AG04450 (cell line): ENCODE data around the gene GJD3. TPM values are rescaled to one million over a fixed set of nuclear protein-coding genes. Genes with fewer than 3 reads are reported as not detected.
"Not testable (repeated sequence)": the region's sequence is repeated elsewhere in the genome, so short reads cannot be mapped to it uniquely, and the experiment has no call there.

ENCODE experiments used
- CTCF ChIA-PET: fragments of 300-600, 350-600 bp; formaldehyde crosslinking; extraction: SDS; loops from one replicate; lab custom pipeline; 2022; ENCODE audit warnings: antibody characterized with exemption, inconsistent platforms; lab: Charles Lee
- POLR2A ChIA-PET: fragments of 350-600 bp; formaldehyde crosslinking; extraction: SDS; loops from one replicate; lab custom pipeline; 2021; ENCODE audit warnings: antibody characterized with exemption, inconsistent platforms; lab: Yijun Ruan, JAX
- DNase-seq: peaks from one replicate; pipeline ENCODE4 v3.0.0-alpha.2; 2011; ENCODE audit warnings: low read depth, low spot score
- H3K27ac ChIP-seq: one replicate; pipeline ENCODE4 v1.5.1; 2012; ENCODE audit warnings: low read depth, low read length, control low read depth
- H3K27me3 ChIP-seq: one replicate; pipeline ENCODE4 v1.6.0; 2012; ENCODE audit warnings: low read length; ENCODE audit not compliant: control insufficient read depth, insufficient read depth
- H3K4me3 ChIP-seq: 2 replicates; pipeline ENCODE4 v1.5.1; 2011; ENCODE audit warnings: mild to moderate bottlenecking, low read depth, low read length, control low read depth
- H3K9me3 ChIP-seq: 2 replicates; pipeline ENCODE4 v1.5.1; 2012; ENCODE audit warnings: low read length; ENCODE audit not compliant: control insufficient read depth, insufficient read depth
- polyA plus RNA-seq: library from polyadenylated mRNA; depleted of rRNA; stranded (reverse); fragments of >200 nt; gene quantifications from 2 replicates; pipeline ENCODE4 v1.2.3, GENCODE V29; 2011
- TF ChIP-seq, protein P1 (sequence below): IDR thresholded peaks from 2 replicates; pipeline ENCODE4 v1.5.1; 2011; ENCODE audit warnings: low read depth, low read length, control low read depth, inconsistent platforms

GJD3 gene
- polyA plus RNA-seq, 1 experiment, result 0.41 TPM

DNA sequence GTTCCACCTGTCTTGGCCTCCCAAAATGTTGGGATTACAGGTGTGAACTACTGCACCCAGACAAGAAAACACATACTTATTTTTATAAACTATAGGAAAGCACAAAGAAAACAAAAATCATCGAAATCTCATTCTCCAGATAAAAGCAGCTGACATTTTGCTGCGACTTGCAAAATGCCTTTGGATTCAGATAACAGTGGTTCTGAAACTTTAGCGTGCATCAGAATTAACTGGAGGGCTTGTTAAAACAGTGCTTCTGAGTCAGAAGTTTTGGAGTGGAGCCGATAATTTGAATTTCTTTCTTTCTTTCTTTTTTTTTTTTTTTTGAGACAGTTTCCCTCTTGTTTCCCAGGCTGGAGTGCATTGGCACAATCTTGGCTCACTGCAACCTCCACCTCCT is 17.7 kb upstream of the GJD3 start:
- H3K27ac ChIP-seq, result no peak overlapping the region
- no peaks in the 10 kb centered on the region for H3K27me3 ChIP-seq
- H3K9me3 ChIP-seq, result no peaks in the 10 kb centered on the region
- ChIA-PET CTCF (interaction anchor here (0.7 to 2.5 kb wide), 3 partner anchors 28 to 178 kb away, joined by 3 to 12 read pairs (median 8); no protein-coding TSS in a partner anchor), POLR2A (no interaction called here)
- TF ChIP-seq, protein P1, sequence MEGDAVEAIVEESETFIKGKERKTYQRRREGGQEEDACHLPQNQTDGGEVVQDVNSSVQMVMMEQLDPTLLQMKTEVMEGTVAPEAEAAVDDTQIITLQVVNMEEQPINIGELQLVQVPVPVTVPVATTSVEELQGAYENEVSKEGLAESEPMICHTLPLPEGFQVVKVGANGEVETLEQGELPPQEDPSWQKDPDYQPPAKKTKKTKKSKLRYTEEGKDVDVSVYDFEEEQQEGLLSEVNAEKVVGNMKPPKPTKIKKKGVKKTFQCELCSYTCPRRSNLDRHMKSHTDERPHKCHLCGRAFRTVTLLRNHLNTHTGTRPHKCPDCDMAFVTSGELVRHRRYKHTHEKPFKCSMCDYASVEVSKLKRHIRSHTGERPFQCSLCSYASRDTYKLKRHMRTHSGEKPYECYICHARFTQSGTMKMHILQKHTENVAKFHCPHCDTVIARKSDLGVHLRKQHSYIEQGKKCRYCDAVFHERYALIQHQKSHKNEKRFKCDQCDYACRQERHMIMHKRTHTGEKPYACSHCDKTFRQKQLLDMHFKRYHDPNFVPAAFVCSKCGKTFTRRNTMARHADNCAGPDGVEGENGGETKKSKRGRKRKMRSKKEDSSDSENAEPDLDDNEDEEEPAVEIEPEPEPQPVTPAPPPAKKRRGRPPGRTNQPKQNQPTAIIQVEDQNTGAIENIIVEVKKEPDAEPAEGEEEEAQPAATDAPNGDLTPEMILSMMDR, result no peak
- no peak for DNase-seq
- no peak overlapping the region for H3K4me3 ChIP-seq

DNA sequence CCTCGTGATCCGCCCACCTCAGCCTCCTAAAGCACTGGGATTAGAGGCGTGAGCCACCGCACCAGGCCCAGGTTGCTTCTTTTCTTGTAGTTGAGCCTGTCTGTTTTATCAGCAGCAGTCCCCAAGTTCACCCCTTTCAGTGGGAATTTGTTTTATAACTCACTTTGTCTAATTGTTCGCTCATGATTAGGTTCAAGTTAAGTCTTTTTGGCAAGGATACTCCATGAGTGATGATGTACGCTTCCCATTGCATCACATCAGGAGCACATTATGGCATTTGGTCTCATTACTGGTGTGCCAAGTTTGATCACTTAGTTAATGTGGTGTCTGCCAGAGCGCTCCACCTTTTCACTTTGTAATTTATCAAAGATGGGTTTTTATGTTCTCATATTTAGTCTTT is 14.4 kb upstream of the GJD3 start:
- no peak for DNase-seq
- H3K27me3 ChIP-seq, result no peaks in the 10 kb centered on the region
- ChIA-PET CTCF (no interaction called here), POLR2A (no interaction called here)
- peaks cover 6% of the 10 kb centered on the region for H3K9me3 ChIP-seq
- H3K4me3 ChIP-seq, result no peak overlapping the region
- TF ChIP-seq, protein P1, result no peak
- no peak overlapping the region for H3K27ac ChIP-seq

DNA sequence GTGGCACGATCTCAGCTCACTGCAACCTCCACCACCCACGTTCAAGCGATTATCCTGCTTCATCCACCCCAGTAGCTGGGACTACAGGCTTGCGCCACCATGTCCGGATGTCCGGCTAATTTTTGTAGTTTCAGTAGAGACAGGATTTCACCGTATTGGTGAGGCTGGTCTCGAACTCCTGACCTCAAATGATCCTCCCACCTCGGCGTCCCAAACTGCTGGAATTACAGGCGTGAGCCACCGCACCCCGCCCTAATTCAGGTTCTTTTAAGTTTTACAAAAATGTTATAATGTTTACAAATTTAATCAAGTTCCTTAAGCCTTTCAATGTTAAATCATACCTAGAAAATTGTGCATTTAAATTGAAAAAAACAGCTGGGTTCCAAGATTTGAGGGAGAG is 13.3 kb upstream of the GJD3 start:
- TF ChIP-seq, protein P1, result no peak
- no peaks in the 10 kb centered on the region for H3K27me3 ChIP-seq
- POLR2A ChIA-PET, result no interaction called here

DNA sequence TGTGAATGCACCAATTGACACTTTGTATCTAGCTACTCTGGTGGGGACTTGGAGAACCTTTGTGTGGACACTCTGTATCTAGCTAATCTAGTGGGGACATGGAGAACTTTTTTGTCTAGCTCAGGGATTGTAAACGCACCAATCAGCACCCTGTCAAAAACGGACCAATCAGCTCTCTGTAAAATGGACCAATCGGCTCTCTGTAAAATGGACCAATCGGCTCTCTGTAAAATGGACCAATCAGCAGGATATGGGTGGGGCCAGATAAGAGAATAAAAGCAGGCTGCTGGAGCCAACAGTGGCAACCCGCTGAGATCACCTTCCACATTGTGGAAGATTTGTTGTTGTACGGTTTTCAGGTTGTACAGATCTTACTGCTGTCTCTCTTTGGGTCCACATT is 12.0 kb upstream of the GJD3 start:
- POLR2A ChIA-PET, DNase-seq, CTCF ChIA-PET: not testable (repeated sequence)

More for the DNA sequence above, 13.3 kb upstream of the GJD3 start:
- no peak overlapping the region for H3K27ac ChIP-seq
- no peak overlapping the region for H3K4me3 ChIP-seq
- peaks cover 6% of the 10 kb centered on the region for H3K9me3 ChIP-seq
- CTCF ChIA-PET, result interaction anchor here (0.6 kb wide), 3 partner anchors 9 to 247 kb away, joined by 3 to 4 read pairs (median 3); no protein-coding TSS in a partner anchor
- DNase-seq, result no peak

DNA sequence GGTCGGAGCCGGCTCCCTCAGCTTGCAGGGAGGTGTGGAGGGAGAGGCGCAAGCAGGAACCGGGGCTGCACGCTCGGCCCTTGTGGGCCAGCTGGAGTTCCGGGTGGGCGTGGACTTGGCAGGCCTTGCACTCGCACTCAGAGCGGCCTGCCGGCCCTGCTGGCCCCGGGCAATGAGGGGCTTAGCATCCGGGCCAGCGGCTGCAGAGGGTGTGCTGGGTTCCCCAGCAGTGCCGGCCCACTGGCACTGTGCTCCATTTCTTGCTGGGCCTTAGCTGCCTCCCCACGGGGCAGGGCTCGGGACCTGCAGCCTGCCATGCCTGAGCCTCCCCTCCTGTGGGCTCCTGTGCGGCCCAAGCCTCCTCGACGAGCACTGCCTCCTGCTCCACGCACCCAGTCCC is 11.2 kb upstream of the GJD3 start:
- DNase-seq, H3K4me3 ChIP-seq, POLR2A ChIA-PET, H3K27ac ChIP-seq, H3K27me3 ChIP-seq: not testable (repeated sequence)
- peaks cover 11% of the 10 kb centered on the region for H3K9me3 ChIP-seq
- CTCF ChIA-PET, result interaction anchor here (0.7 to 1.1 kb wide), 2 partner anchors 11 to 23 kb away, joined by 4 to 5 read pairs; partner anchors contain the start of gene GJD3

More for the DNA sequence above, 12.0 kb upstream of the GJD3 start:
- H3K4me3 ChIP-seq, H3K27ac ChIP-seq, H3K9me3 ChIP-seq, H3K27me3 ChIP-seq: not testable (repeated sequence)

DNA sequence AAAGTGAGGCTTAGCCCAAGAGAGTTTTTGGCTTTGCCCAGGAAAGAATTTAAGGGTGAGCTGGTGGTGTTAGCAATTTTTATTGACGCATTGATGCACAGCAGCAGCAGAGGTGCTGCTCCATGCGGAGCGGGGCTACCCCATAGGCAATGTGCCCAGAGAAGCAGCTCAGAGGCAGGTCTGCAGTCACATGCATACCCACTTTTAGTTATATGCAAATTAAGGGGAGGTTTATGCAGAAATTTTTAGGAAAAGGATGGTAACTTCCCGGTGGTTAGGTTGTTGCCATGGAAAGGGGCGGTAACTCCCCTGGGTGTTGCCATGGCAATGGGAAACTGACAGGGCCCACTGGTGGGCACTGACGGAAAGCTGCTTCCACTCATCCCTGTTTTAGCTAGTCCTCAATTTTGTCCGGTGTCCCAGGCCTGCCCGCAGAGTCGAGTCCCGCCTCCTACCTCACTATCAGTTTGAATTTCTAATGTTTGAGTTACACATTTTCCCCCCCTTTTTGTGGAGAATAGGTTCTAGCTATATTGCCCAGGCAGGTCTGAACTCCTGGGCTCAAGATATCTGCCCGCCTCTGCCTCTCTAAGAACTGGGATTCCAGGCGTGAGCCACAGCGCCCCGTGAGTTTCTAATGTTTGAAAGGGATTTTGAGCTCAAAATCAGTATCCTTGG is 10.4 kb upstream of the GJD3 start:
- TF ChIP-seq, protein P1, result no peak
- CTCF ChIA-PET, result interaction anchor here (0.7 to 1.1 kb wide), 4 partner anchors 10 to 101 kb away, joined by 3 to 5 read pairs (median 4); partner anchors contain the start of gene GJD3
- DNase-seq, result no peak
- Histone ChIP-seq H3K27ac (no peak overlapping the region), H3K27me3 (no peaks in the 10 kb centered on the region), H3K4me3 (no peak overlapping the region), H3K9me3 (peaks cover 11% of the 10 kb centered on the region)
- POLR2A ChIA-PET, result no interaction called here
